IMR-90 (cell line): ENCODE data around the gene SMC5. TPM values are rescaled to one million over a fixed set of nuclear protein-coding genes. Genes with fewer than 3 reads are reported as not detected.

Experiments used
- ATAC-seq: fragments of 200-7000 bp; cut with Tn5 transposase; 2 replicates; pipeline ENCODE4 v1.9.1; 2020; ENCODE audit warnings: low read depth, mild to moderate bottlenecking, moderate library complexity
- BruUV-seq: library from RNA; stranded (reverse); fragments of 400-500 nt; replicated peaks from 2 replicates; lab custom pipeline; 2021; lab: Mats Ljungman, UMichigan
- CTCF ChIA-PET: fragments of 300-600 bp; formaldehyde crosslinking; extraction: SDS; loops from one replicate; lab custom pipeline; 2021; ENCODE audit warnings: antibody characterized with exemption; lab: Yijun Ruan, JAX
- POLR2A ChIA-PET: fragments of 300-600 bp; sonication (Branson Sonifier 250); formaldehyde crosslinking; loops from one replicate; lab custom pipeline; 2022; ENCODE audit warnings: antibody characterized with exemption; ENCODE audit not compliant: unreplicated experiment; lab: Charles Lee
- DNase-seq: peaks from one replicate; pipeline ENCODE4 v3.0.0; 2013
- H2AFZ ChIP-seq: replicated peaks from 2 replicates; pipeline ENCODE3; 2013; ENCODE audit warnings: low read length, mild to moderate bottlenecking; ENCODE audit not compliant: poor library complexity
- H2AK5ac ChIP-seq: 2 replicates; pipeline ENCODE4 v1.6.1; 2013; ENCODE audit warnings: low read depth, low read length, inconsistent platforms
- H2AK9ac ChIP-seq: replicated peaks from 2 replicates; pipeline ENCODE3; 2013; ENCODE audit warnings: mild to moderate bottlenecking, low read depth, low read length, moderate library complexity; ENCODE audit not compliant: poor library complexity
- H2BK120ac ChIP-seq: 2 replicates; pipeline ENCODE4 v1.6.1; 2013; ENCODE audit warnings: low read depth, low read length, inconsistent platforms
- H2BK15ac ChIP-seq: 3 replicates; pipeline ENCODE4 v1.6.1; 2013; ENCODE audit warnings: low read depth, low read length, inconsistent platforms
- H2BK20ac ChIP-seq: 2 replicates; pipeline ENCODE4 v1.6.1; 2013; ENCODE audit warnings: low read depth, mild to moderate bottlenecking, inconsistent platforms, low read length, moderate library complexity
- H2BK5ac ChIP-seq: 2 replicates; pipeline ENCODE4 v1.6.1; 2013; ENCODE audit warnings: mild to moderate bottlenecking, low read depth, low read length, inconsistent platforms; ENCODE audit not compliant: poor library complexity, severe bottlenecking
- H3K14ac ChIP-seq: replicated peaks from 2 replicates; pipeline ENCODE4 v1.6.1; 2013; ENCODE audit warnings: low read depth, low read length, inconsistent platforms
- H3K18ac ChIP-seq: 2 replicates; pipeline ENCODE4 v1.6.1; 2013; ENCODE audit warnings: low read depth, low read length, control low read depth
- H3K23ac ChIP-seq: 2 replicates; pipeline ENCODE4 v1.6.1; 2013; ENCODE audit warnings: low read depth, low read length, inconsistent platforms
- H3K27ac ChIP-seq: 2 replicates; pipeline ENCODE4 v1.5.1; 2013; ENCODE audit warnings: mild to moderate bottlenecking, control low read depth, low read length; ENCODE audit not compliant: insufficient read depth
- H3K27me3 ChIP-seq: 2 replicates; pipeline ENCODE4 v1.6.1; 2013; ENCODE audit warnings: low read length; ENCODE audit not compliant: control insufficient read depth, insufficient read depth
- H3K36me3 ChIP-seq: 2 replicates; pipeline ENCODE4 v1.6.1; 2013; ENCODE audit warnings: low read length, mixed read lengths; ENCODE audit not compliant: control insufficient read depth, insufficient read depth
- H3K4ac ChIP-seq: 2 replicates; pipeline ENCODE4 v1.6.1; 2013; ENCODE audit warnings: low read depth, low read length, inconsistent platforms
- H3K4me1 ChIP-seq: 2 replicates; pipeline ENCODE4 v1.6.1; 2013; ENCODE audit warnings: low read length, mixed read lengths; ENCODE audit not compliant: control insufficient read depth, insufficient read depth
- H3K4me2 ChIP-seq: 2 replicates; pipeline ENCODE4 v1.6.1; 2013; ENCODE audit warnings: low read depth, mild to moderate bottlenecking, control low read depth, low read length, moderate library complexity
- H3K4me3 ChIP-seq: 2 replicates; pipeline ENCODE4 v1.5.1; 2013; ENCODE audit warnings: low read depth, mild to moderate bottlenecking, control low read depth, low read length, moderate library complexity; ENCODE audit not compliant: insufficient read depth
- H3K56ac ChIP-seq: 2 replicates; pipeline ENCODE4 v1.6.1; 2013; ENCODE audit warnings: low read length, inconsistent platforms; ENCODE audit not compliant: insufficient read depth; ENCODE audit errors: extremely low read depth
- H3K79me1 ChIP-seq, 2 experiments: 2 replicates each; pipeline ENCODE4 v1.6.1; 2013; ENCODE audit warnings: low read length in 2 of 2, inconsistent platforms in 1 of 2, low read depth in 1 of 2
- H3K9ac ChIP-seq: 2 replicates; pipeline ENCODE4 v1.6.1; 2013; ENCODE audit warnings: low read depth, low read length, control low read depth
- H3K9me1 ChIP-seq: 2 replicates; pipeline ENCODE4 v1.6.1; 2013; ENCODE audit warnings: low read length, inconsistent platforms; ENCODE audit not compliant: insufficient read depth
- H3K9me3 ChIP-seq: 2 replicates; pipeline ENCODE4 v1.6.1; 2013; ENCODE audit warnings: low read length; ENCODE audit not compliant: control insufficient read depth, insufficient read depth
- H4K20me1 ChIP-seq: 2 replicates; pipeline ENCODE4 v1.6.1; 2013; ENCODE audit warnings: low read length, inconsistent platforms; ENCODE audit not compliant: insufficient read depth
- H4K5ac ChIP-seq: 2 replicates; pipeline ENCODE4 v1.6.1; 2013; ENCODE audit warnings: mild to moderate bottlenecking, low read depth, low read length, control low read depth
- H4K8ac ChIP-seq, 2 experiments: 2 replicates each; pipeline ENCODE4 v1.6.1; 2013; ENCODE audit warnings: low read depth in 2 of 2, low read length in 2 of 2, control low read depth in 1 of 2, inconsistent platforms in 1 of 2
- H4K91ac ChIP-seq: 2 replicates; pipeline ENCODE4 v1.6.1; 2013; ENCODE audit warnings: low read depth, low read length, inconsistent platforms; ENCODE audit not compliant: insufficient read depth
- BHLHE40 ChIP-seq: fragments of 150-350 bp; IDR thresholded peaks from 2 replicates; pipeline ENCODE4 v1.6.1; 2016; ENCODE audit warnings: mild to moderate bottlenecking, low read depth, low read length
- WGBS, 2 experiments: methylation state at CpG; one replicate each; pipeline versions ENCODE4 v1.1.5 to v1.1.7; 2013; ENCODE audit warnings: missing lambda C conversion rate in 2 of 2; ENCODE audit not compliant: insufficient read length in 1 of 2; ENCODE audit errors: extremely low coverage in 2 of 2; 5-methylcytosine and 5-hydroxymethylcytosine counted together
- dilution Hi-C: fragments of 300-500 bp; cut with HindIII; formaldehyde crosslinking; loops from one replicate; pipeline ENCODE4 v1.14.3; 2018; ENCODE audit warnings: low sequenced_read_pairs; ENCODE audit not compliant: unreplicated experiment
- in situ Hi-C: fragments of 300-500 bp; cut with MboI; formaldehyde crosslinking; loops from 3 replicates; pipeline ENCODE4 v1.14.3; 2019; ENCODE audit warnings: low sequenced_read_pairs, inconsistent platforms, mixed read lengths
- intact Hi-C: fragments of 100-400 bp; cut with micrococcal nuclease; formaldehyde crosslinking; loops from 2 replicates; pipeline ENCODE4 v1.10.0; 2022
- polyA plus RNA-seq, 3 experiments: library from polyadenylated mRNA; depleted of rRNA; stranded (reverse); fragments of >200 nt; gene quantifications; 2 replicates each; pipeline ENCODE4 v1.2.3, GENCODE V29; 2012; ENCODE audit warnings: low replicate concordance in 1 of 3
- total RNA-seq: library from RNA; depleted of rRNA; stranded (reverse); fragments of >200 nt; gene quantifications from 2 replicates; pipeline ENCODE4 v1.2.3, GENCODE V29; 2012

The SMC5 gene
- total and polyA plus RNA-seq, 2 of the 4 experiments (the other 2 are of a cell fraction): 12.0 to 13.3 TPM

- intact Hi-C loops (no loop called here), dilution Hi-C loops (no loop called here), in situ Hi-C loops (loop anchor here (25.0 kb wide), 1 partner anchor 1453 kb away; no protein-coding TSS in a partner anchor)
- Histone ChIP-seq H2AK9ac (no peak overlapping the region), H3K56ac (no peak overlapping the region), H3K9ac (no peak overlapping the region), H3K4ac (no peak overlapping the region), H4K5ac (no peak overlapping the region), H3K4me3 (no peak overlapping the region), H3K79me1 (peaks cover 17 to 48% of the 10 kb centered on the region in 2 experiments), H3K18ac (no peak overlapping the region), H2AK5ac (no peak overlapping the region), H3K4me2 (no peak overlapping the region), H4K8ac (no peak overlapping the region), H3K36me3 (peaks cover 24% of the 10 kb centered on the region), H3K23ac (no peak overlapping the region), H3K27me3 (no peaks in the 10 kb centered on the region), H2BK5ac (peak overlapping the region; percentile 69), H3K9me1 (0 out of 2 replicates have a peak, but pooled peaks cover 2% of the 10 kb centered on the region), H4K91ac (no peak overlapping the region), H2BK20ac (no peak overlapping the region), H3K27ac (no peak overlapping the region), H2BK15ac (no peak overlapping the region), H3K14ac (no peak overlapping the region), H3K4me1 (peaks cover 15% of the 10 kb centered on the region), H2BK120ac (no peak overlapping the region), H2AFZ (no peak overlapping the region), H3K9me3 (no peaks in the 10 kb centered on the region), H4K20me1 (peaks cover under 1% of the 10 kb centered on the region; the same call in 1 of the 2 replicates)
- CTCF ChIA-PET: no interaction called here
- POLR2A ChIA-PET: no interaction called here
- DNase-seq (no peak), ATAC-seq (no peak; the same call in 1 of the 2 replicates)
- TF ChIP-seq BHLHE40: no peak
- no CpG with 5 or more reads among the region's 1 CpG for WGBS, 2 experiments
- no TSS peak for BruUV-seq
Measured at GRCh38 chr9:70283848-70284247, 25.1 kb downstream of the SMC5 start.
